IMR-90 (cell line): ENCODE measurements around the gene TMEM231. TPM values are rescaled to one million over a fixed set of nuclear protein-coding genes. Genes with fewer than 3 reads are reported as not detected.

Experiments
- ATAC-seq: fragments of 200-7000 bp; cut with Tn5 transposase; 2 replicates; pipeline ENCODE4 v1.9.1; 2020; ENCODE audit warnings: low read depth, mild to moderate bottlenecking, moderate library complexity
- BruUV-seq: library from RNA; stranded (reverse); fragments of 400-500 nt; replicated peaks from 2 replicates; lab custom pipeline; 2021; lab: Mats Ljungman, UMichigan
- CTCF ChIA-PET: fragments of 300-600 bp; formaldehyde crosslinking; extraction: SDS; loops from one replicate; lab custom pipeline; 2021; ENCODE audit warnings: antibody characterized with exemption; lab: Yijun Ruan, JAX
- POLR2A ChIA-PET: fragments of 300-600 bp; sonication (Branson Sonifier 250); formaldehyde crosslinking; loops from one replicate; lab custom pipeline; 2022; ENCODE audit warnings: antibody characterized with exemption; ENCODE audit not compliant: unreplicated experiment; lab: Charles Lee
- DNase-seq: peaks from one replicate; pipeline ENCODE4 v3.0.0; 2013
- H2AFZ ChIP-seq: replicated peaks from 2 replicates; pipeline ENCODE3; 2013; ENCODE audit warnings: low read length, mild to moderate bottlenecking; ENCODE audit not compliant: poor library complexity
- H2AK5ac ChIP-seq: 2 replicates; pipeline ENCODE4 v1.6.1; 2013; ENCODE audit warnings: low read depth, low read length, inconsistent platforms
- H2AK9ac ChIP-seq: replicated peaks from 2 replicates; pipeline ENCODE3; 2013; ENCODE audit warnings: mild to moderate bottlenecking, low read depth, low read length, moderate library complexity; ENCODE audit not compliant: poor library complexity
- H2BK120ac ChIP-seq: 2 replicates; pipeline ENCODE4 v1.6.1; 2013; ENCODE audit warnings: low read depth, low read length, inconsistent platforms
- H2BK15ac ChIP-seq: 3 replicates; pipeline ENCODE4 v1.6.1; 2013; ENCODE audit warnings: low read depth, low read length, inconsistent platforms
- H2BK20ac ChIP-seq: 2 replicates; pipeline ENCODE4 v1.6.1; 2013; ENCODE audit warnings: low read depth, mild to moderate bottlenecking, inconsistent platforms, low read length, moderate library complexity
- H2BK5ac ChIP-seq: 2 replicates; pipeline ENCODE4 v1.6.1; 2013; ENCODE audit warnings: mild to moderate bottlenecking, low read depth, low read length, inconsistent platforms; ENCODE audit not compliant: poor library complexity, severe bottlenecking
- H3K14ac ChIP-seq: replicated peaks from 2 replicates; pipeline ENCODE4 v1.6.1; 2013; ENCODE audit warnings: low read depth, low read length, inconsistent platforms
- H3K18ac ChIP-seq: 2 replicates; pipeline ENCODE4 v1.6.1; 2013; ENCODE audit warnings: low read depth, low read length, control low read depth
- H3K23ac ChIP-seq: 2 replicates; pipeline ENCODE4 v1.6.1; 2013; ENCODE audit warnings: low read depth, low read length, inconsistent platforms
- H3K27ac ChIP-seq: 2 replicates; pipeline ENCODE4 v1.5.1; 2013; ENCODE audit warnings: mild to moderate bottlenecking, control low read depth, low read length; ENCODE audit not compliant: insufficient read depth
- H3K27me3 ChIP-seq: 2 replicates; pipeline ENCODE4 v1.6.1; 2013; ENCODE audit warnings: low read length; ENCODE audit not compliant: control insufficient read depth, insufficient read depth
- H3K36me3 ChIP-seq: 2 replicates; pipeline ENCODE4 v1.6.1; 2013; ENCODE audit warnings: low read length, mixed read lengths; ENCODE audit not compliant: control insufficient read depth, insufficient read depth
- H3K4ac ChIP-seq: 2 replicates; pipeline ENCODE4 v1.6.1; 2013; ENCODE audit warnings: low read depth, low read length, inconsistent platforms
- H3K4me1 ChIP-seq: 2 replicates; pipeline ENCODE4 v1.6.1; 2013; ENCODE audit warnings: low read length, mixed read lengths; ENCODE audit not compliant: control insufficient read depth, insufficient read depth
- H3K4me2 ChIP-seq: 2 replicates; pipeline ENCODE4 v1.6.1; 2013; ENCODE audit warnings: low read depth, mild to moderate bottlenecking, control low read depth, low read length, moderate library complexity
- H3K4me3 ChIP-seq: 2 replicates; pipeline ENCODE4 v1.5.1; 2013; ENCODE audit warnings: low read depth, mild to moderate bottlenecking, control low read depth, low read length, moderate library complexity; ENCODE audit not compliant: insufficient read depth
- H3K56ac ChIP-seq: 2 replicates; pipeline ENCODE4 v1.6.1; 2013; ENCODE audit warnings: low read length, inconsistent platforms; ENCODE audit not compliant: insufficient read depth; ENCODE audit errors: extremely low read depth
- H3K79me1 ChIP-seq, 2 experiments: 2 replicates each; pipeline ENCODE4 v1.6.1; 2013; ENCODE audit warnings: low read length in 2 of 2, inconsistent platforms in 1 of 2, low read depth in 1 of 2
- H3K9ac ChIP-seq: 2 replicates; pipeline ENCODE4 v1.6.1; 2013; ENCODE audit warnings: low read depth, low read length, control low read depth
- H3K9me1 ChIP-seq: 2 replicates; pipeline ENCODE4 v1.6.1; 2013; ENCODE audit warnings: low read length, inconsistent platforms; ENCODE audit not compliant: insufficient read depth
- H3K9me3 ChIP-seq: 2 replicates; pipeline ENCODE4 v1.6.1; 2013; ENCODE audit warnings: low read length; ENCODE audit not compliant: control insufficient read depth, insufficient read depth
- H4K20me1 ChIP-seq: 2 replicates; pipeline ENCODE4 v1.6.1; 2013; ENCODE audit warnings: low read length, inconsistent platforms; ENCODE audit not compliant: insufficient read depth
- H4K5ac ChIP-seq: 2 replicates; pipeline ENCODE4 v1.6.1; 2013; ENCODE audit warnings: mild to moderate bottlenecking, low read depth, low read length, control low read depth
- H4K8ac ChIP-seq, 2 experiments: 2 replicates each; pipeline ENCODE4 v1.6.1; 2013; ENCODE audit warnings: low read depth in 2 of 2, low read length in 2 of 2, control low read depth in 1 of 2, inconsistent platforms in 1 of 2
- H4K91ac ChIP-seq: 2 replicates; pipeline ENCODE4 v1.6.1; 2013; ENCODE audit warnings: low read depth, low read length, inconsistent platforms; ENCODE audit not compliant: insufficient read depth
- BHLHE40 ChIP-seq: fragments of 150-350 bp; IDR thresholded peaks from 2 replicates; pipeline ENCODE4 v1.6.1; 2016; ENCODE audit warnings: mild to moderate bottlenecking, low read depth, low read length
- CEBPB ChIP-seq: IDR thresholded peaks from 2 replicates; pipeline ENCODE4 v1.6.1; 2012; ENCODE audit warnings: low read depth, low read length, improper control_type of control experiment
- CHD1 ChIP-seq: IDR thresholded peaks from 2 replicates; pipeline ENCODE4 v1.6.1; 2012; ENCODE audit warnings: low read depth, low read length, improper control_type of control experiment
- CTCF ChIP-seq: conservative IDR thresholded peaks from 2 replicates; pipeline ENCODE4 v1.5.1; 2012; ENCODE audit warnings: mild to moderate bottlenecking, low read depth, low read length, improper control_type of control experiment
- ELK1 ChIP-seq: fragments of 150-350 bp; IDR thresholded peaks from 2 replicates; pipeline ENCODE4 v1.6.1; 2016; ENCODE audit warnings: low read depth, mild to moderate bottlenecking, low read length, moderate library complexity, borderline replicate concordance
- FOS ChIP-seq: fragments of 150-350 bp; IDR thresholded peaks from 2 replicates; pipeline ENCODE4 v1.6.1; 2016; ENCODE audit warnings: low read depth, low read length
- MAFK ChIP-seq: IDR thresholded peaks from 2 replicates; pipeline ENCODE4 v1.6.1; 2012; ENCODE audit warnings: low read depth, low read length, improper control_type of control experiment
- MAZ ChIP-seq: IDR thresholded peaks from 2 replicates; pipeline ENCODE4 v1.6.1; 2012; ENCODE audit warnings: low read depth, mild to moderate bottlenecking, low read length, improper control_type of control experiment, moderate library complexity, borderline replicate concordance
- POLR2A ChIP-seq: IDR thresholded peaks from 2 replicates; pipeline ENCODE4 v1.6.1; 2012; ENCODE audit warnings: mild to moderate bottlenecking, low read depth, low read length
- RCOR1 ChIP-seq: IDR thresholded peaks from 2 replicates; pipeline ENCODE4 v1.6.1; 2012; ENCODE audit warnings: mild to moderate bottlenecking, low read length, improper control_type of control experiment; ENCODE audit not compliant: insufficient replicate concordance
- RFX5 ChIP-seq: IDR thresholded peaks from 2 replicates; pipeline ENCODE4 v1.8.0; 2012; ENCODE audit warnings: low read depth, mild to moderate bottlenecking, low read length, moderate library complexity
- SMC3 ChIP-seq: fragments of 150-350 bp; IDR thresholded peaks from 2 replicates; pipeline ENCODE4 v1.6.1; 2016; ENCODE audit warnings: low read depth, mild to moderate bottlenecking, antibody characterized with exemption, low read length, moderate library complexity
- USF2 ChIP-seq: fragments of 150-350 bp; IDR thresholded peaks from 2 replicates; pipeline ENCODE4 v1.6.1; 2017; ENCODE audit warnings: mild to moderate bottlenecking, antibody characterized with exemption, low read length, low read depth
- WGBS, 2 experiments: methylation state at CpG; one replicate each; pipeline versions ENCODE4 v1.1.5 to v1.1.7; 2013; ENCODE audit warnings: missing lambda C conversion rate in 2 of 2; ENCODE audit not compliant: insufficient read length in 1 of 2; ENCODE audit errors: extremely low coverage in 2 of 2; 5-methylcytosine and 5-hydroxymethylcytosine counted together
- dilution Hi-C: fragments of 300-500 bp; cut with HindIII; formaldehyde crosslinking; loops from one replicate; pipeline ENCODE4 v1.14.3; 2018; ENCODE audit warnings: low sequenced_read_pairs; ENCODE audit not compliant: unreplicated experiment
- in situ Hi-C: fragments of 300-500 bp; cut with MboI; formaldehyde crosslinking; loops from 3 replicates; pipeline ENCODE4 v1.14.3; 2019; ENCODE audit warnings: low sequenced_read_pairs, inconsistent platforms, mixed read lengths
- intact Hi-C: fragments of 100-400 bp; cut with micrococcal nuclease; formaldehyde crosslinking; loops from 2 replicates; pipeline ENCODE4 v1.10.0; 2022
- polyA plus RNA-seq, 3 experiments: library from polyadenylated mRNA; depleted of rRNA; stranded (reverse); fragments of >200 nt; gene quantifications; 2 replicates each; pipeline ENCODE4 v1.2.3, GENCODE V29; 2012; ENCODE audit warnings: low replicate concordance in 1 of 3
- total RNA-seq: library from RNA; depleted of rRNA; stranded (reverse); fragments of >200 nt; gene quantifications from 2 replicates; pipeline ENCODE4 v1.2.3, GENCODE V29; 2012

The TMEM231 gene
- total and polyA plus RNA-seq, 2 of the 4 experiments (the other 2 are of a cell fraction): 10.6 to 15.4 TPM

- dilution Hi-C loops: no loop called here
- Histone ChIP-seq H3K18ac (no peak overlapping the region), H3K9me1 (peaks cover 17% of the 10 kb centered on the region), H3K56ac (no peak overlapping the region), H3K4me3 (no peak overlapping the region), H4K91ac (no peak overlapping the region), H3K27me3 (no peaks in the 10 kb centered on the region; the same call in 1 of the 2 replicates), H3K4ac (no peak overlapping the region), H3K4me2 (no peak overlapping the region), H4K5ac (no peak overlapping the region), H2BK15ac (no peak overlapping the region), H3K36me3 (peaks cover 41% of the 10 kb centered on the region), H2AK5ac (no peak overlapping the region), H3K4me1 (peaks cover 6% of the 10 kb centered on the region; the same call in 1 of the 2 replicates), H2BK120ac (no peak overlapping the region), H3K9me3 (no peaks in the 10 kb centered on the region), H2AFZ (no peak overlapping the region), H3K79me1 (peaks cover 31 to 61% of the 10 kb centered on the region in 2 experiments), H3K9ac (no peak overlapping the region), H2AK9ac (no peak overlapping the region), H4K20me1 (peaks cover 20% of the 10 kb centered on the region), H3K23ac (no peak overlapping the region; the same call in 1 of the 2 replicates), H3K14ac (no peak overlapping the region), H2BK20ac (no peak overlapping the region), H4K8ac (no peak overlapping the region), H2BK5ac (no peak overlapping the region), H3K27ac (no peak overlapping the region)
- DNase-seq (no peak), ATAC-seq (no peak)
- BruUV-seq: no TSS peak
- TF ChIP-seq RCOR1 (no peak), MAFK (no peak), CTCF (no peak), FOS (no peak), CHD1 (no peak), ELK1 (no peak), CEBPB (no peak), MAZ (no peak), SMC3 (no peak), RFX5 (no peak), POLR2A (no peak), USF2 (no peak), BHLHE40 (no peak)
- intact Hi-C loops: loop anchor here (5.0 kb wide), 1 partner anchor 96 kb away; no protein-coding TSS in a partner anchor
- CTCF ChIA-PET: no interaction called here
- in situ Hi-C loops: no loop called here
- POLR2A ChIA-PET: no interaction called here
- WGBS, 2 experiments: 67% methylated on average over 1 of the region's 4 CpGs; no CpG with 5 or more reads in 1 of the 2 experiments
Observed at GRCh38 chr16:75567911-75568310, 11.9 kb upstream of the TMEM231 start.
